ENCODE measurements around the gene IQGAP2.

- TF ChIP-seq, protein P1, sequence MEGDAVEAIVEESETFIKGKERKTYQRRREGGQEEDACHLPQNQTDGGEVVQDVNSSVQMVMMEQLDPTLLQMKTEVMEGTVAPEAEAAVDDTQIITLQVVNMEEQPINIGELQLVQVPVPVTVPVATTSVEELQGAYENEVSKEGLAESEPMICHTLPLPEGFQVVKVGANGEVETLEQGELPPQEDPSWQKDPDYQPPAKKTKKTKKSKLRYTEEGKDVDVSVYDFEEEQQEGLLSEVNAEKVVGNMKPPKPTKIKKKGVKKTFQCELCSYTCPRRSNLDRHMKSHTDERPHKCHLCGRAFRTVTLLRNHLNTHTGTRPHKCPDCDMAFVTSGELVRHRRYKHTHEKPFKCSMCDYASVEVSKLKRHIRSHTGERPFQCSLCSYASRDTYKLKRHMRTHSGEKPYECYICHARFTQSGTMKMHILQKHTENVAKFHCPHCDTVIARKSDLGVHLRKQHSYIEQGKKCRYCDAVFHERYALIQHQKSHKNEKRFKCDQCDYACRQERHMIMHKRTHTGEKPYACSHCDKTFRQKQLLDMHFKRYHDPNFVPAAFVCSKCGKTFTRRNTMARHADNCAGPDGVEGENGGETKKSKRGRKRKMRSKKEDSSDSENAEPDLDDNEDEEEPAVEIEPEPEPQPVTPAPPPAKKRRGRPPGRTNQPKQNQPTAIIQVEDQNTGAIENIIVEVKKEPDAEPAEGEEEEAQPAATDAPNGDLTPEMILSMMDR (IDR thresholded peaks at IDR 0.05), result no peak
- TF ChIP-seq POLR2A (IDR thresholded peaks at IDR 0.05), result no peak
These were observed 329.9 kb downstream of the IQGAP2 start for GRCh38 chr5:76733049-76733417.
